ENCODE results near the gene COBL.
A peak's percentile ranks its signal among the peaks of the same experiment; 100 is the strongest.

COBL gene

DNA sequence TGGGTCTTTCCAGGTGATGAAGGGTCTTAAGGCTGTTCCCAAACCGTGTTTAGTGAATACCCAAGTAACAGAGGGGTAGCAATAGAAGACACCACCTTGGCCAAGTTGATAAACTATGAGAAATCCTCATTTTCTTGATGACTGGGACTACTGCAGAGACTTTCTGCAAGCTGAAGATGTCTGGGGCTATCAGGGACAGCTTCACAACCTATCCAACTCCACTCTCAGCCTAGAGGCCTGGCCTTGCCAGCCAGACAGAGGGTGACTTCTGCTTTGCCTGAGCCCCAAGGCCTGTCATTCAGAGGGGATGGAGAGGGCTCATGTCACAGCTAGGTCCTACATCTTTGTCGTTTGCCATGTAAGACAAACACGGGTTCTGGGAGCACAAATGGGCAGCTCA is 278.0 kb downstream of the COBL start:
- Histone ChIP-seq H3K4me1 (ENCODE audit: insufficient read depth, poor library complexity, severe bottlenecking) (no peaks in the 10 kb centered on the region), H3K4me3 (ENCODE audit: severe bottlenecking) (no peak overlapping the region), H3K27me3 (ENCODE audit: insufficient read depth, poor library complexity, severe bottlenecking) (no peaks in the 10 kb centered on the region), H3K27ac (ENCODE audit: poor library complexity, severe bottlenecking) (no peak overlapping the region), H3K9me3 (ENCODE audit: severe bottlenecking) (no peaks in the 10 kb centered on the region), H3K36me3 (ENCODE audit: low read depth) (no peaks in the 10 kb centered on the region)
- TF ChIP-seq, protein P1, sequence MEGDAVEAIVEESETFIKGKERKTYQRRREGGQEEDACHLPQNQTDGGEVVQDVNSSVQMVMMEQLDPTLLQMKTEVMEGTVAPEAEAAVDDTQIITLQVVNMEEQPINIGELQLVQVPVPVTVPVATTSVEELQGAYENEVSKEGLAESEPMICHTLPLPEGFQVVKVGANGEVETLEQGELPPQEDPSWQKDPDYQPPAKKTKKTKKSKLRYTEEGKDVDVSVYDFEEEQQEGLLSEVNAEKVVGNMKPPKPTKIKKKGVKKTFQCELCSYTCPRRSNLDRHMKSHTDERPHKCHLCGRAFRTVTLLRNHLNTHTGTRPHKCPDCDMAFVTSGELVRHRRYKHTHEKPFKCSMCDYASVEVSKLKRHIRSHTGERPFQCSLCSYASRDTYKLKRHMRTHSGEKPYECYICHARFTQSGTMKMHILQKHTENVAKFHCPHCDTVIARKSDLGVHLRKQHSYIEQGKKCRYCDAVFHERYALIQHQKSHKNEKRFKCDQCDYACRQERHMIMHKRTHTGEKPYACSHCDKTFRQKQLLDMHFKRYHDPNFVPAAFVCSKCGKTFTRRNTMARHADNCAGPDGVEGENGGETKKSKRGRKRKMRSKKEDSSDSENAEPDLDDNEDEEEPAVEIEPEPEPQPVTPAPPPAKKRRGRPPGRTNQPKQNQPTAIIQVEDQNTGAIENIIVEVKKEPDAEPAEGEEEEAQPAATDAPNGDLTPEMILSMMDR (IDR thresholded peaks at IDR 0.05; ENCODE audit: poor library complexity, severe bottlenecking), result no peak
- DNase-seq (ENCODE audit: low spot score) (no peak), ATAC-seq (ENCODE audit: low read depth) (no peak)

DNA sequence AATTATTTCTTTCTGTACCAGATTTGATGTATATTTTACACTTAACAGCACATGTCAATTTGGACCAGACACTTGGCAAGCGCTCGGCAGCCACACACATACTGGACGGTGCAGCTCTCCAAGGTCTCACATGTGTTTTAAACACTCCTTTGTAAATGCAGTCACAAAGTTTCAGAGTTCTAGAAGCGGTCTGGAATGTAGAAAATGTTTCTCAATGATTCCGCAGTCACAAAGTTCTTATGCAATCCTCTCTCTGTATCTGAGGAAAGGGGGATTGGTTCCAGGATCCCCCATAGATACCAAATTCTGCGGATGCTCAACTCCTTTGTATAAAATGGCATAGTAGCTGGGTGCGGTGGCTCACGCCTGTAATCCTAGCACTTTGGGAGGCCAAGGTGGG is 280.9 kb downstream of the COBL start:
- TF ChIP-seq, protein P1 (IDR thresholded peaks at IDR 0.05; ENCODE audit: poor library complexity, severe bottlenecking), result no peak
- Histone ChIP-seq H3K36me3 (ENCODE audit: low read depth) (no peaks in the 10 kb centered on the region), H3K27ac (ENCODE audit: poor library complexity, severe bottlenecking) (no peak overlapping the region), H3K9me3 (ENCODE audit: severe bottlenecking) (no peaks in the 10 kb centered on the region), H3K27me3 (ENCODE audit: insufficient read depth, poor library complexity, severe bottlenecking) (no peaks in the 10 kb centered on the region), H3K4me3 (ENCODE audit: severe bottlenecking) (no peak overlapping the region), H3K4me1 (ENCODE audit: insufficient read depth, poor library complexity, severe bottlenecking) (peaks cover under 1% of the 10 kb centered on the region)
- ATAC-seq (ENCODE audit: low read depth), result no peak
- DNase-seq (ENCODE audit: low spot score), result no peak

DNA sequence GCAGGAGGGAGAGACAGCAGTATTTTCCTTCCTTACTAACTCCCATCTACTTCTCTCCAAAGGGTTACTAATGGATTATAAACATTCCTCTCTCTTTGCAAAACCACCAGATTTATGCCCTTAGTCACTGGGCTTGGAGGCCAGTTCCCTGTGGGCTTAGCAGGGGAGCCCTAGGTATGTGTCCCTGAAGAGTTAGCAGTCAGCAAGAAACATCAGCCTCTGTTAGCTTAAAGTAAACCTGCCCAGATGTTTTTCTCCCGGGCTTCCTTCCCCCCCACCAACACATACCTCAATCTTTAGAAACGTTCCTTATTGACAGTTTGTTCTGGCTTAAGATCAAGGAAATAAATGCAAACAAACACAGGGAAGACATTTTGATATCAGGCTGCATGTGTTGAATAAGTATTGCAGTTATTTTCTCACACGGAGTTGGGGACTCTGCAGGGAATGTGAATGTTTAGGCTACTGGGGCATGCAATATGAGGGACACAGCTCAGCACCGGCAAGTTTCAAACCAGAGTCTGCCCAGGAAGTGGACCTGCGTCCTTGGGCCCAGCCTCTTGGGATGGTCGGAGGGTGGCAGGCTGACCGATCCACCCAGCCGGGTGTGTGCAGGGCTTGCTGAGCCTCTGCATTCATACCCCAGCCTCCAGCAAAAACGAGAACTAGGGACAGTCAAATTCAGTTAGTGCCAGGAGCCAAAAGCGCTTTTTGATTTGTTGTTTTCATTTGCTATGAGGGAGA is 281.9 kb downstream of the COBL start:
- no peaks in the 10 kb centered on the region for H3K9me3 ChIP-seq (ENCODE audit: severe bottlenecking)
- H3K27ac ChIP-seq (ENCODE audit: poor library complexity, severe bottlenecking), result no peak overlapping the region
- no peaks in the 10 kb centered on the region for H3K27me3 ChIP-seq (ENCODE audit: insufficient read depth, poor library complexity, severe bottlenecking)
- no peak for DNase-seq (ENCODE audit: low spot score)
- TF ChIP-seq, protein P1 (IDR thresholded peaks at IDR 0.05; ENCODE audit: poor library complexity, severe bottlenecking), result no peak
- ATAC-seq (ENCODE audit: low read depth), result peak; percentile 80
- no peak overlapping the region for H3K4me3 ChIP-seq (ENCODE audit: severe bottlenecking)
- peaks cover 11% of the 10 kb centered on the region for H3K4me1 ChIP-seq (ENCODE audit: insufficient read depth, poor library complexity, severe bottlenecking)
- H3K36me3 ChIP-seq (ENCODE audit: low read depth), result no peaks in the 10 kb centered on the region

DNA sequence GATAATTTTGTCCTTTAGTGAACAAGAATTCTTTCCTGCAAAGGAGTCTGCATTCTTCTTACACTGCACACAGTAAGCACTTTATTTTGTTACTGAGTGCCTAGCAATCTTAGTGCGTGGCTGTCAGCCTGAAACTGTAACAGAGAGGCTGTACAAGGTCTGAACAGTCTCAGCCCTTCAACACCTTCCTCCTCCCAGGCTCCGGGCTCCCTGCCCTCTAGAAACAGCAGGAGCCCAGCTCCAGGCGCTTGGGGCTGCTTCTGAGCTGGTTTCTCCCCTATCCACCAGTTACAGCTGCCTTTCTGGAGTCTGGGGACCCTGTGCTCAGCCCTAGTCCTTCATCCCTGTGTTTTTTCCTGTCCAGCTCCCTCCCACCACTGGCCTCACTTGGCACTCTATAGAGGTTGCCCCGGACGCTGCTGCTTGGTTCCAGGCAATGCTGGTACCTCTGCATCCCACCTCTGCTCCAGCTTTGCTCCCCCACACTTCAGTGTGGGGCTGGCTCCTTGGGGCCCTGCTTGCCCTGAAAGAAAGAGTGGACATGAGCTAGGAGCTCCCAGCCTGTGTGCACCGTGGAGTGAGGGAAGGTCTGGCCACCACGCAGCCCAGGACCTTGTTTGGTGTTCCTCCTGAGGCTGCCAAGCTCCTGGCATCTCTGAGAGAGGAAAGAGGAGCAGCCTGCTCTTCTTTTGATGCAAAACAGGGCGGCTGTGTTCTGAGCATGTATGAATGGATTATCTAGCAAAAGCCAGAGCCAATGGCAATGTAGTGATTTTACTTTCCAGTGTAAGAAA is 282.7 kb downstream of the COBL start:
- Histone ChIP-seq H3K27me3 (ENCODE audit: insufficient read depth, poor library complexity, severe bottlenecking) (no peaks in the 10 kb centered on the region), H3K27ac (ENCODE audit: poor library complexity, severe bottlenecking) (no peak overlapping the region), H3K36me3 (ENCODE audit: low read depth) (no peaks in the 10 kb centered on the region), H3K9me3 (ENCODE audit: severe bottlenecking) (no peaks in the 10 kb centered on the region), H3K4me3 (ENCODE audit: severe bottlenecking) (no peak overlapping the region), H3K4me1 (ENCODE audit: insufficient read depth, poor library complexity, severe bottlenecking) (peaks cover 16% of the 10 kb centered on the region)
- ATAC-seq (ENCODE audit: low read depth) (peak; percentile 6; the same call in 1 of the 3 replicates), DNase-seq (ENCODE audit: low spot score) (no peak)
- TF ChIP-seq, protein P1 (IDR thresholded peaks at IDR 0.05; ENCODE audit: poor library complexity, severe bottlenecking), result no peak
